Measurements from ENCODE around the gene IZUMO1R.
"Not testable (repeated sequence)": the region's sequence is repeated elsewhere in the genome, so short reads cannot be mapped to it uniquely, and the experiment has no call there.

The IZUMO1R gene

GRCh38 chr11:94325681-94326080, 21.3 kb downstream of the IZUMO1R start:
- DNase-seq, result no peak

- peak in 2 of 51 donors; percentile 1 to 4 for DNase-seq
Observed at GRCh38 chr11:94326947-94327346, 22.6 kb downstream of the IZUMO1R start.

GRCh38 chr11:94328587-94329080, 24.3 kb downstream of the IZUMO1R start:
- DNase-seq, result no peak

- no peak for DNase-seq
Observed at GRCh38 chr11:94329501-94329900, 25.1 kb downstream of the IZUMO1R start.

GRCh38 chr11:94330789-94331188, 26.4 kb downstream of the IZUMO1R start:
- DNase-seq, result no peak

GRCh38 chr11:94332814-94333213, 28.4 kb downstream of the IZUMO1R start:
- no peak for DNase-seq

- no peak for DNase-seq
Observed at GRCh38 chr11:94336033-94336432, 31.7 kb downstream of the IZUMO1R start.

- no peak for DNase-seq
Observed at GRCh38 chr11:94338651-94339050, 34.3 kb downstream of the IZUMO1R start.

GRCh38 chr11:94342250-94342649, 37.9 kb downstream of the IZUMO1R start:
- DNase-seq, result no peak

- DNase-seq, result no peak
Observed at GRCh38 chr11:94343495-94343894, 39.1 kb downstream of the IZUMO1R start.

GRCh38 chr11:94346311-94346710, 41.9 kb downstream of the IZUMO1R start:
- DNase-seq, result not testable (repeated sequence)

- DNase-seq, result not testable (repeated sequence)
Observed at GRCh38 chr11:94350850-94351563, 46.6 kb downstream of the IZUMO1R start.
